Kidney glomerular epithelial cell (primary cell): ENCODE data around the gene KMT2D.

ENCODE experiments used
- DNase-seq: peaks from one replicate; lab custom pipeline; 2025; lab: John Stamatoyannopoulos, UW

The KMT2D gene

GRCh38 chr12:49052451-49053208 lies 8.0 kb downstream of the KMT2D start:
- no peak for DNase-seq

DNA sequence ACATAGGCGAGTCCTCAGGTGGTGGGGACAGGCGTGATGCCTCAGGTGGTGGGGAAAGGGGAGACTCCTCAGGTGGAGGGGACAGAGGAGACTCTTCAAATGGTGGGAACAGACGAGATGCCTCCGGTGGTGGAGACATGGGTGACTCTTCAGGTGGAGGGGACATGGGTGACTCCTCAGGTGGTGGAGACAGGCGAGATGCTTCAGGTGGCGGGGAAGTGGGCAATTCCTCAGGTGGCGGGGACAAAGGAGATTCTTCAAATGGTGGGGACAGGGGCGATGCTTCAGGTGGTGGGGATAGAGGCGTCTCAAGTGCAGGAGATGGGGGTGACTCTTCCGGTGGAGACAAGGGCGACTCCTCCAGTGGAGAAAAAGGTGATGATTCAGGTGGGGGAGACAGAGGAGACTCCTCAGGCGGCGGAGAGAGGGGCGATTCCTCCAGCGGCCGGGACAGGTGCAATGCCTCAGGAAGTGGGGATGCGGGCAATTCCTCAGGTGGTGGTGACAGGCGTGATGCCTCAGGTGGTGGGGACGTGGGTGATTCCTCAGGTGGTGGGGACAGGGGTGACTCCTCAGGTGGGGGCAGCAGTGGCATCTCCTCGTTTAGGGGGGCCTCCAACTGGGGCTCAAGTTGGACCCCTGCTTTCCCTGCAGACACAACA lies 8.7 kb downstream of the KMT2D start:
- no peak for DNase-seq

GRCh38 chr12:49051373-49051764 lies 9.2 kb downstream of the KMT2D start:
- DNase-seq, result no peak

DNA sequence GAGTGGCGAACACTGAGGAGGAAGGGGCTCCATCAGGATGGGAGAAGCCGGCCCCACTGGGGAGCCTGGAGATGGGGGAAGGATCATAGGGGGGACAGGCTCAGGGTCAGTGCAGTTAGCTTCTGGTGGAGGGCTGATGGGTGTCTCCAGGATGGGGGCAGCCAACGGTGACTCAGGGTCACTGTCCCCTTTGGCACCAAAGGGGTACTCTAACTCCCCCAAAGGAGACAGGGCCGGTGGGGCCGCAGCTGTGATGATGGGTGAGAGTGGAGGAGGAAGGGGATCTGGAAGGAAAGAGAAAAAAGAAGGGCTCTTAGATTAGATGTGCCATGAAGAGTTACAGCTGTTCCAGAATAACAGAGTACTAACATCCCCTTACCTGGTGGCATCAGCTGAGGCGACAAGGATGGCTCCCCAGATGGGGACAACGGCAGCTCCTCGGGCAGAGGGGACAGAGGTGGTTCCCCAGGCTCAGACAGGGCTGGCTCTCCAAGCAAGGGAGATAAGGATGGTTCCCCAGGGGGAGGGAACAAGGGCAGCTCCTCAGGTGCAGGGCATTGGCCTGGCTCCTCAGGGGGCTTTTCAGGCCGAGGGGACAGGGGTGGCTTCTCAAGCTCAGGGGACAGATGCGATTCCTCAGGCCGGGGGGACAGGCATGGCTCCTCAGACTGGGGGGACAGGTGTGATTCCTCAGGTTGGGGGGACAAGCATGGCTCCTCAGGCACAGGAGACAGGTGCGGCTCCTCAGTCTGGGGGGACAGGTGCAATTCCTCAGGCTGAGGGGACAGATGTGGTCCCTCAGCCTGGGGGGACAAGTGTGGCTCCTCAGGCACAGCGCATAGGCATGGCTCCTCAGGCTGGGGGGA lies 9.9 kb downstream of the KMT2D start:
- DNase-seq, result no peak

DNA sequence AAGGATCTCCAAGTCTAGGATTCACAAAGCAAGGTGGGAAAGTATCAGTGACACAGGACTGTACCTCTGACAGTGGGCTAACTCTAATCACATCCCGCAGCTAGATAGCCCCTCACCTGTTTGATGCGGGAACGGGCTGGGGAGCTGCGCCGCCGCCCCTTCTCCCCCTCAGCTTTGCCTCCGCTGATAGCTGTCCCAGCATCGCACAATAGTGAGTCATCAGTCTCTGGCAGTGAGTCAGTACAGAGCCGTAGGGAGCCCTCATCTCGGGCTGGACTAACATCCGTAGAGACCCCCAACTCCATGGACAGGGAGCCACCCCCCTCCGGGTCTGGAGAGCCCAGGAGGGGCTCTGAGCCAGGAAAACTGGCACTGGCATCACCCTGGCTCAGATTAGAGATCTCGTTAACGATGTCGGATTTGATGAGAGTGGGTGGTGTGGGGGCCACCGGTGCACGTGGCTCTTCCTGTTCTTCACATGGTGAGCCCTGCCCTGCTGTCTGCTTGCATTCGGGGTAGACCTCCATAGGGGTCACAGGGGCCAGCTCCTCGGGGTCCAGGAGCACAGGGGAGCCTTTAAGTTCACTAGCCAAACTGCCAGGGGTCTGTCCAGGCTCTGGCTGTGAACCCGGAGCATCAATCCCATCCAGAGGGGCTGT lies 10.9 kb downstream of the KMT2D start:
- no peak for DNase-seq

- no peak for DNase-seq
Measured at GRCh38 chr12:49048953-49049352, 11.6 kb downstream of the KMT2D start.

DNA sequence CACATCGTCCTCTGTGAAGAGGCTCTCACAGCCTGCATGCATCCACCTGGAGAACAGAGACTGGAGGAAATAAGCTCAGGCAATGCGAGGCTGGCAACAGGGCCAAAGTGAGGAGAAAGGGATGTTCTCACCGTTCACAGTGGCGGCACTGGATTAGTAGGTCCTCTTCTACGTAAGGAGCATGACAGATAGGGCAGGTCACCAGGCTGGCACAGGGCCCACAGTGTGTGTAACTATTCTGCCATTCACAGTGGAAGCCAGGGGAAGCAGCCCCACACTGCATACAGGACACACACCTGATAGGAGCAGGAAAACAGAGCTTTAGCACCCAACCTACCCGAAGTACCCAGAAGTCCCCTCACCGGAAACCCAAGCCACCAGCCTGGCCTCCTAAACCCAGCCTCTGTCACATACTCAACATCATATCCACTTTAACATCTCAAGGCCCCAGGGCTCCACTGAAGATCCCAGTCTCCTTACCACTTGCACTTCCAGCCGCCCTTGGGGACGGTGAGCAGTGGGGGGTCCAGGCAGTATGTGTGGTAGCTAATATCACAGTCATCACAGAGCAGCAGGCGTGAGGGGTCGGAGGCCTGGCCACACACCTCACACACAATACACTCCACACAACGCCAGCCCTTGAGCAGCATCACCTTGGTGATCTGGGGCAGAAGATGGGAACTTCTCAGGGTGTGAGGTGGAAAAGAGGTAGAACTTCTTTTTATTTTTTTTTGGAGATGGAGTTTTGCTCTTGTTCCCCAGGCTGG lies 14.3 kb downstream of the KMT2D start:
- no peak for DNase-seq

DNA sequence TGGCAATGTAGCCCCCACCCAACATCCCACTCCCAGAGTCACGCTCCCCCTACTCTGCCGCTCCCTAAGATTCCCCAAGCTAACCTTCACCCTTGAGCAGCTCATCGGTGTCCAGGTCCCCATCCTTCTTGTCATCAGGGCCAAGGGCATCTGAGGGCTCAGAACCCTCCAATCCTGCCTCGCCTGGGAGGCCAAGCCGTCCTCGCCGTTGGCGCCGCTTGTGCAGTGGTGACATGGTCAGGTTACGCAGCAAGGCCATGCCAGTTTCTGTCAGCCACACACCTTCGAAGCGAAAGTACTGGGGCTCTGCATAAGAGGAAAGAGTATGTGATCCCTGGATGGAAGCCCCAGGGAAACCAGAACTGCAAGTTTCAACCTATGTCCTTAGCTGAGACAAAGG lies 15.9 kb downstream of the KMT2D start:
- DNase-seq, result no peak

GRCh38 chr12:49043856-49044258 lies 16.7 kb downstream of the KMT2D start:
- peak; percentile 12 for DNase-seq

DNA sequence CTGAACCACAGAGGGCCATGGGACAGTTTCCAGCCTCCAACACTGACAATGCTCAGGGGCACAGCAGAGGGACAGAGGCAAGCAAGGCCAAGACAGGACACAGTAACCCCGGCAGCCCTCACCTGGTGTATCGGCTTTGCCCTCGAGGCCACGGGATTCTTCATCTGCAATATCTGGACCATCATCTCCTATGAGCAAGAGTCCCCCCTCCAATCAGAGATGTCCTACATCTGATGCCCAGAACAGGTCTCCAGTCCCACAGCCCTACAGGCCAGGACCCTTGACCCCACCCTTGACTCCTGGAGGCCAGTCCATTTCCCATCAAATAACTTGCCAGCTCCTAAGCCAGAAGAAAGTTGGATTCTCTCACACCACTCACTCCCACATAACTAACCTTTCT lies 17.4 kb downstream of the KMT2D start:
- no peak for DNase-seq

DNA sequence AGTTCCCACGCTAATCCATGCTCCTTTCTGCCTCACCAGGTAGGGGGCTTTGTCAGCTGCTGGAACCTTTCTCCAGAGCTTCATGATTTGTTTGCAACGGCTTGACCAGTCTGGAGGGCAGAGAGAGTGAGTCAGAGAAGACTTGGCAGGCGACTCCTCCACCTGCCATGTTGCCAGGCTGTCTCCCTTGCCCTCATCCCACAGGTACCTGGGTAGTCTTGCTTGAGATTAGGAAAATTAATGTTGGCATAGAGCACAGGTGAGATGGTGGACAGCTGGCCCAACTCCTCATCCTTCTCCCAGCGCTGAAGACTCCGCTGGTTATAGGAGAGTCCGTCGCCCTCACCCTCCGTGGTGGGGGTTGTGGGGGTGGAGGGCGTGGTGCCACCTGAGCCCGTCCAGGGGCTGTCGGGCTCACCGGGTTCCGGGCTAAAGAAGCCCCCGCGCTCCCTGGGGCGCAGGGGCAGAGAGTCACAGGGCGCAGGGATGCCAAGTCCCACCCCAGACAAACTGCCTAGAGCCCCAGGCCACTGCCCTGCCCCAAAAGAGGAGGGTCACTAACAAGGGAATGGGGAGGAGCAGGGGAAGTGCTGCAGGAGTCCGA lies 18.6 kb downstream of the KMT2D start:
- DNase-seq, result no peak

- no peak for DNase-seq
Measured at GRCh38 chr12:49041036-49041880, 19.3 kb downstream of the KMT2D start.

- DNase-seq, result no peak
Measured at GRCh38 chr12:49040364-49040855, 20.2 kb downstream of the KMT2D start.

DNA sequence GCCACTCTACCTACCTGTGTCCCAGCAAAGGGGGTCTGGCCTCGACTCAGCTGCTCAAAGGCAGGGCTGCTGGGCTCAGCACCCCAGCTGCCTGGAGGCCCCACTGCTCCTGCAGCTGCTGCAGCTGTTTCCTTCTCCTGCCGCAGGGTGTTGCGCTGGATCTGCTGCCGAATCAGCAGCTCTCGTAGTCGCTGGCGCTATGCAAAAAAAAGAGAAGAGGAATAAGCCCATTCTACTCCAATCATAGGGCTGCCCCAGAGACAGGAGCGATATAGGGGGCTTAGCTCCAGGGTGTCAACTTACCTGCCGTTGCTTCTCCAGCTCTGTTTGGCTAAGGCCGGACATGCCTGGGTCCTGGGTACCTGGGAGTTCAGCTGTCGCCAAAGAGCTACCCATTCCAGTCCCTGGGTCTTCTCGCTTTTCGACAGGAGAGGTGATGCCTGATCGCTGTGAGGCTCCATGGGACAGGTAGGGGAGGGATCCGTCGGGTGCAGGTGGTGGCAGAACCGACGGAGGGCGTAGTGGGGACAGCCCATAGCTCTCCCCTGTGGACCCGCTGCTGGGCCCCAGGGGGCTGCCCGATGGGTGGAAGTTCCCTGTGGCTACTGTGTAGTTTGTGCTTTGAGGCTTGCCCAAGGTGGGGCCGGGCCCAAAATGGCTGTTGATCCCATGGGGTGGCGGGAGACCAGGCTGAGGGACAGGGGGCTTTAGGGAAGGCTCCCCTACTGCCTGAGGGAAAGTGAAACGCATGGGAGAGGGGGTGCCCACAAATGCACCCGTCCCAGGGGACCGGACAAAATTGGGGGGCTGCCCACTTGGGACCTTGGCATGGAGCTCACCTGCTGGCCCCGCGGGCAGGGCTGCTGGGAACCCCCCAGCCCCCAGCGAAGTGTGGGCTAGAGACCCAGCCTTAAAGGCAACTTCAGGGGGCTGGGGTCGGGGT lies 20.9 kb downstream of the KMT2D start:
- no peak for DNase-seq

- DNase-seq, result no peak
Measured at GRCh38 chr12:49038291-49038955, 22.2 kb downstream of the KMT2D start.

DNA sequence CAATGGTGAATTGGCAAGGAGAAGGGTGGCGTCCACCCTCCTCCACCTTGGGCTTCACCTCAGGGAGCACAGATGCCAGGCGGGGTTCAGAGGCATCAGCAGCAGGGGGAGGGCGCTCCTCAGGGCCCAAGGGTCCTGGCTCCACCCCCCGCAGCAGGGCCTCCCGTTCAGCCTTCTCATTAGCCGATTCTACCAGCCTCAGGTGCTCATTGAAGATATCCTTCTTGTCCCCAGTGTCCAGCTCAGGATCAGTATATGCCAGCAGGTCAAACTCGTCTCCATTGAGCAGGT lies 22.7 kb downstream of the KMT2D start:
- DNase-seq, result no peak

GRCh38 chr12:49037111-49037946 lies 23.3 kb downstream of the KMT2D start:
- no peak for DNase-seq

DNA sequence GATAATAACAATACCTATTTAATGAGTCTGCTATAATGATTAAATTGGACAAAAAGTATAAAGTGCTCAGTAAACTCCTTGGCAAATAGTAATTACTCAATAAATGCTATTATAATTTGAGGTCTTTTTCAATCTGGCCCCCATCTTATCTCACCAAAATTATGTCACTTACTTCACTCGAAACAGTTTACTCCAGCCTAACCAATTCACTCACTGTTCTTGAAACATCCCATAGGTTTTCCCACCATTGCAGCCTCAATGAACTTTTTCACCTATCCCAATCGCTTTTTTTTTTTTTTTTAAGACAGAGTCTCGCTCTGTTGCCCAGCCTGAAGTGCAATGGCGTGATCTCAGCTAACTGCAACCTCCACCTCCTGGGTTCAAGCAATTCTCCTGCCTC lies 24.6 kb downstream of the KMT2D start:
- no peak for DNase-seq
